Immature natural killer cell (primary cell): ENCODE data around the gene POU3F1. TPM values are rescaled to one million over a fixed set of nuclear protein-coding genes. Genes with fewer than 3 reads are reported as not detected.

Source experiments
- DNase-seq, 3 donors: peaks; one replicate each; pipeline ENCODE4 v3.0.0; 2022; ENCODE audit warnings: mixed read lengths in 1 of 3
- H3K27ac Mint-ChIP-seq, 6 donors: one replicate each; pipeline ENCODE4 v1.8.0; 2020; ENCODE audit warnings: mixed read lengths in 6 of 6, mild to moderate bottlenecking in 5 of 6, inconsistent platforms in 4 of 6, moderate library complexity in 3 of 6
- H3K27me3 Mint-ChIP-seq, 3 donors: one replicate each; pipeline ENCODE4 v1.8.0; 2020 to 2021; ENCODE audit warnings: low read depth in 3 of 3, mild to moderate bottlenecking in 3 of 3, mixed read lengths in 3 of 3, moderate library complexity in 3 of 3, inconsistent platforms in 1 of 3
- H3K36me3 Mint-ChIP-seq, 3 donors: one replicate each; pipeline ENCODE4 v1.8.0; 2020; ENCODE audit warnings: mixed read lengths in 3 of 3, inconsistent platforms in 2 of 3, mild to moderate bottlenecking in 2 of 3
- H3K4me1 Mint-ChIP-seq, 2 donors: one replicate each; pipeline ENCODE4 v1.8.0; 2020; ENCODE audit warnings: inconsistent platforms in 2 of 2, mild to moderate bottlenecking in 2 of 2, mixed read lengths in 2 of 2, moderate library complexity in 1 of 2
- H3K4me3 Mint-ChIP-seq, 5 donors: one replicate each; pipeline ENCODE4 v1.8.0; 2020; ENCODE audit warnings: mild to moderate bottlenecking in 5 of 5, mixed read lengths in 5 of 5, inconsistent platforms in 3 of 5, moderate library complexity in 3 of 5
- H3K9me3 Mint-ChIP-seq, 6 donors: one replicate each; pipeline ENCODE4 v1.8.0; 2020; ENCODE audit warnings: mild to moderate bottlenecking in 6 of 6, mixed read lengths in 6 of 6, inconsistent platforms in 4 of 6, moderate library complexity in 3 of 6
- polyA plus RNA-seq, 3 donors: library from polyadenylated mRNA; unstranded; fragments of 300-500 nt; fragmentation: Illumina TruSeq; gene quantifications; one replicate each; pipeline ENCODE4 v1.2.3, GENCODE V29; 2021

The POU3F1 gene
- polyA plus RNA-seq, 3 donors from 2014 or later: 0.14 to 0.43 TPM; not detected in 1

DNA sequence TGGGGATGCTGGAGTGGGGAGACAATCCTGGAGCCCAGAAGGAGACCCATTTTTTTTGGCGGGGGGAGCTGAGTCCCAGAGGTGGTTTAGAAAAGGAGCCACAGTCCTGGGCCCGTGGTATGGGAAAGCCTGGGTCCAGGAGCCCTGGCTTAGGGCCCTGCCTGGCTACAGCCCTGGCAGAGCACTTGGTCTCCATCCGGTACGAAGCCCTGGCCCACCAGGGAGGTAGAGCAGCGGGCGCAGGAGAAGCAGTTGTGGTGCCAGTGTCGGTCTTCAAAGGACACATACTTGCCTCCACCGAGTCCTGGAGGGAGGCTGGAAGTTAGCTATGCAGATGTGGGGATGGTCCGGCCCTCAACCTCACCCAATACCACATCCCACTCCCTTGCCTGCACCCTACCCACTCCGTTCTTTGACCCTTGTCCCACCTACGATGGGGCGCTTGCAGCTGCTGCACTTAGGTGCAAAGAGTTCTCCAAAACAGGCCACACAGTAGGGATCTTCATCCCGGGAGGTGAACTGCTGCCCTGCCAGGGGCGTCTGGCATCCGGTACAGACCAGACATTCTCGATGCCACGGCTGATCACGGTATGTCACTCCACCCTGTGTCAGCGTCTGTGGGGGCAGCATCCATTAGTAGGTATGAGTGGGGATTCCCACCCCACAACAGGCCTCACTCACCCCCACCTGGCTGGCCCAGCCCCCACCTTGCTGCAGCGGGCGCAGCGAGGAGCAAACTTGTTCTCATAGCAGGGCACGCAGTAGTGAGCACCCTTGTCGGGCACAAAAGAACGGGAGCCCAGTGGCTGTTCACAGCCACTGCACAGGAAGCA, 49.1 kb downstream of the POU3F1 start:
- DNase-seq: no peak
- peak overlapping the region in 5 of 6 donors; percentile 14 to 96 (median 86) for H3K27ac Mint-ChIP-seq
- H3K9me3 Mint-ChIP-seq: no peaks in the 10 kb centered on the region
- H3K27me3 Mint-ChIP-seq: peaks cover 0 to 4% (median 0%) of the 10 kb centered on the region in 3 donors
- no peak overlapping the region for H3K4me3 Mint-ChIP-seq
- H3K36me3 Mint-ChIP-seq: peaks cover 14 to 20% (median 15%) of the 10 kb centered on the region in 3 donors
- H3K4me1 Mint-ChIP-seq: peaks cover 61% of the 10 kb centered on the region in 2 donors

DNA sequence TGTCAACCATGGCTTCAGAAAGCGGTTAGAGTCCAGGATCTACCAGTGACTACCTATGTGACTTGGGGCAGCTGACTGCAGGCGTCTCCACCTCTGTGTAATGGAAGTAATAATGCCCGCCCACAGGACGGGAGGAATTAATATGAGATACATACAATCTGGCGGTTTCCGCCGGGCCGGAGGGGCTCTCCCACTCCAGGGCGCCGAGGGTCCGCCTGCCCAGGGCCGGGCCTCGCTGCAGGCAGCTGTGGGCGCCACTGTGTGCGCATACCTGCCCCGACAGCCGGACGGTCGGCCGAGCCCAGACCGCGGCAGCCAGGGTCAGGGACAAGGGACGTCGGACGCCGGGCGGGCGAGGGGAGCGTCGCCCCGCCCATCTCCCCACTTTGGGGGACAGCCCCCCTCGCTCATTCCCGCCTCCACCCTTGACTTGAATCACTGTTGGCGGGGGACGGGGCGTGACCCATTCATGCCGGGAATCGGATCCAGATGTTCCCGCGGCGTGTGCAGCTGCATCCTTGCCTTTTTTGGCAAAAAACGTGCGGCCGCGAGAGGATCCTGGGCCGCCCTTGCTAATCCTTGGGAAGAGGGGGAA, 50.7 kb downstream of the POU3F1 start:
- DNase-seq: no peak
- peaks cover 47 to 55% of the 10 kb centered on the region in 2 donors for H3K4me1 Mint-ChIP-seq

DNA sequence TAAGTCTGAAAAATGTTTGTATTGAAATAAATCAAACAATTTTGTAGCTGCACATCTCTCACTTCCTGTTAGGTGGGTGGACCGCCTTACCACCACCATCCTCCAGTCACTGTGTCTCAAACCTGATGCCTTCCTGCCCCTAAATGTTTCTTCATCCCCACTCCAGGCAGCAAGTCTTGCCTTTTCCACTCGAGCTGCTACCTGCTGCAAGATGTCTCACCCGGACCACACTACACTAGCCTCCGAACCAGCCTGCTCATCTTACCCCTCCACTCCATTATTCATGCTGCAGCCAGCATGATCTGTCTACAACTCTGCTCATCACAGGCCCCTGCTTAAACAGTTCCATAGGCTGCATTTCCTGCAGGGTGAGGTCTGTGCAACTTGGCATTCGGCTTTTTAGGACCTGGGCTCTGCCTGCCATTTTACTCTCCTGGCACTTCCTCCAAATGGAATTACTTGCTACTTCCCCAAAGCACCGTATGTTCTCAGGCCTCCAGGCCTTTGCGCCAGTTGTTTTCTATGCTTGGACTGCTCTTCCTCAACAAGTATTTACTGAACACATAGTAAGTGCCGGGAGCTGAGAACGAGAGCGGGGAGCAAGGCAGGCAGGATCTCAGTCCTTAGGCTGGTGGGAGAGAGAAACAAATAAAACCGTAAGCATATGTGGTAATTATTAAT, 51.6 kb downstream of the POU3F1 start:
- H3K4me3 Mint-ChIP-seq: peak overlapping the region; percentile 67 to 81 (median 70)
- peaks cover 46 to 53% of the 10 kb centered on the region in 2 donors for H3K4me1 Mint-ChIP-seq
- DNase-seq: no peak
- H3K36me3 Mint-ChIP-seq: peaks cover 14 to 20% (median 15%) of the 10 kb centered on the region in 3 donors
- H3K9me3 Mint-ChIP-seq: no peaks in the 10 kb centered on the region
- H3K27me3 Mint-ChIP-seq: peaks cover 2 to 6% (median 4%) of the 10 kb centered on the region in 3 donors
- peak overlapping the region; percentile 82 to 96 (median 92) for H3K27ac Mint-ChIP-seq

More for the DNA sequence above, 50.7 kb downstream of the POU3F1 start:
- Mint-ChIP-seq H3K27ac (peak overlapping the region in 3 of 6 donors; percentile 66 to 82 (median 67)), H3K9me3 (no peaks in the 10 kb centered on the region), H3K36me3 (peaks cover 14 to 20% (median 15%) of the 10 kb centered on the region in 3 donors), H3K4me3 (peak overlapping the region; percentile 67 to 81 (median 70)), H3K27me3 (peaks cover 0 to 4% (median under 1%) of the 10 kb centered on the region in 3 donors)

Other genes starting within 250 kb of the POU3F1 start
- 10 to 100 TPM; 33.9 to 58.9 (median 39.3) TPM for gene C1orf122, start 239.0 kb downstream of the POU3F1 start, polyA plus RNA-seq
- 10 to 100 TPM; 17.7 to 44.1 (median 41.3) TPM for gene YRDC, start 238.6 kb downstream of the POU3F1 start, polyA plus RNA-seq
- 10 to 100 TPM in 2 of 3 donors, 1 to 10 TPM in 1; 7.7 to 19.0 (median 14.5) TPM for gene MTF1, start 187.2 kb downstream of the POU3F1 start, polyA plus RNA-seq
- gene INPP5B, start 99.7 kb downstream of the POU3F1 start, polyA plus RNA-seq: 10 to 100 TPM; 11.1 to 28.0 (median 13.6) TPM
- 10 to 100 TPM; 62.3 to 81.7 (median 70.9) TPM for gene SF3A3, start 56.8 kb downstream of the POU3F1 start, polyA plus RNA-seq
- 100 to 1,000 TPM in 1 of 3 donors, 10 to 100 TPM in 2; 36.8 to 121 (median 74.1) TPM for gene FHL3, start 41.3 kb downstream of the POU3F1 start, polyA plus RNA-seq
- gene UTP11, start 34.1 kb downstream of the POU3F1 start, polyA plus RNA-seq: 10 to 100 TPM; 22.6 to 32.7 (median 30.4) TPM